SK-N-SH (cell line): ENCODE results near the gene USHBP1. TPM values are rescaled to one million over a fixed set of nuclear protein-coding genes. Genes with fewer than 3 reads are reported as not detected.

Experiments
- CTCF ChIA-PET: fragments of 300-600, 350-600 bp; formaldehyde crosslinking; extraction: SDS; loops from one replicate; lab custom pipeline; 2021; lab: Yijun Ruan, JAX
- POLR2A ChIA-PET: fragments of 350-600 bp; sonication (Branson Sonifier 250); formaldehyde crosslinking; extraction: SDS; loops from one replicate; lab custom pipeline; 2020; ENCODE audit warnings: antibody characterized with exemption, inconsistent platforms; lab: Yijun Ruan, JAX
- DNase-seq: peaks from one replicate; pipeline ENCODE4 v3.0.0; 2012
- H2AFZ ChIP-seq: fragments of 200-600 bp; sonication (generic); 2 replicates; pipeline ENCODE4 v1.8.1; 2016; ENCODE audit warnings: antibody characterized with exemption, mild to moderate bottlenecking, low read depth
- H3F3A ChIP-seq: fragments of 200-600 bp; sonication (generic); replicated peaks from 2 replicates; pipeline ENCODE3; 2016; ENCODE audit warnings: antibody characterized with exemption, mild to moderate bottlenecking; ENCODE audit not compliant: insufficient read depth
- H3K27ac ChIP-seq, 2 experiments: fragments of 200-500 bp in 1 of 2; fragments of 200-600 bp in 1 of 2; sonication (Bioruptor generic) in 1 of 2; sonication (generic), shearing (Covaris generic) in 1 of 2; 2 replicates each; pipeline versions ENCODE4 v1.5.1 to v1.6.1; 2014 to 2016; ENCODE audit warnings: low read depth in 2 of 2, inconsistent platforms in 1 of 2, low read length in 1 of 2, mild to moderate bottlenecking in 1 of 2, mixed read lengths in 1 of 2
- H3K27me3 ChIP-seq: fragments of 200-600 bp; sonication (generic), shearing (Covaris generic); 2 replicates; pipeline ENCODE4 v1.6.1; 2016; ENCODE audit warnings: mixed run types; ENCODE audit not compliant: insufficient read depth
- H3K36me3 ChIP-seq, 2 experiments: fragments of 200-500 bp in 1 of 2; fragments of 200-600 bp in 1 of 2; sonication (Bioruptor generic) in 1 of 2; sonication (generic) in 1 of 2; replicated peaks in 1 of 2; 2 replicates each; pipeline versions ENCODE3 to v1.5.1; 2014 to 2016; ENCODE audit warnings: low read length in 1 of 2, mild to moderate bottlenecking in 1 of 2; ENCODE audit not compliant: insufficient read depth in 2 of 2, control insufficient read depth in 1 of 2
- H3K4me1 ChIP-seq, 2 experiments: fragments of 200-500 bp in 1 of 2; fragments of 200-600 bp in 1 of 2; sonication (Bioruptor generic) in 1 of 2; sonication (generic), shearing (Covaris generic) in 1 of 2; 2 replicates each; pipeline versions ENCODE4 v1.5.1 to v1.6.1; 2014 to 2016; ENCODE audit warnings: low read depth in 1 of 2, low read length in 1 of 2, mixed run types in 1 of 2; ENCODE audit not compliant: insufficient read depth in 2 of 2, control insufficient read depth in 1 of 2
- H3K4me2 ChIP-seq: fragments of 200-600 bp; sonication (generic), shearing (Covaris generic); 2 replicates; pipeline ENCODE4 v1.6.1; 2017; ENCODE audit warnings: mixed run types
- H3K4me3 ChIP-seq, 2 experiments: fragments of 200-500 bp in 1 of 2; fragments of 200-600 bp in 1 of 2; sonication (Bioruptor generic) in 1 of 2; sonication (generic), shearing (Covaris generic) in 1 of 2; 2 replicates each; pipeline versions ENCODE4 v1.5.1 to v1.8.1; 2014 to 2016; ENCODE audit warnings: low read depth in 2 of 2, inconsistent platforms in 1 of 2, low read length in 1 of 2, mild to moderate bottlenecking in 1 of 2, mixed read lengths in 1 of 2, moderate library complexity in 1 of 2
- H3K79me2 ChIP-seq: fragments of 200-600 bp; sonication (generic); 2 replicates; pipeline ENCODE4 v1.8.1; 2017; ENCODE audit warnings: mild to moderate bottlenecking; ENCODE audit not compliant: insufficient read depth
- H3K9ac ChIP-seq: fragments of 200-600 bp; sonication (generic); 2 replicates; pipeline ENCODE4 v1.6.1; 2017; ENCODE audit warnings: mixed run types
- H3K9me2 ChIP-seq: fragments of 200-600 bp; sonication (generic); 2 replicates; pipeline ENCODE4 v1.6.1; 2017; ENCODE audit warnings: mixed run types
- H3K9me3 ChIP-seq: fragments of 200-600 bp; sonication (generic); 2 replicates; pipeline ENCODE4 v1.6.1; 2017; ENCODE audit warnings: mixed run types, mild to moderate bottlenecking, moderate library complexity
- H4K20me1 ChIP-seq: fragments of 200-600 bp; sonication (generic); 2 replicates; pipeline ENCODE4 v1.6.1; 2017; ENCODE audit warnings: mild to moderate bottlenecking, mixed run types; ENCODE audit not compliant: insufficient read depth
- CHD2 ChIP-seq: fragments of 150-350 bp; IDR thresholded peaks from 2 replicates; pipeline ENCODE4 v1.6.1; 2018; ENCODE audit warnings: low read length; ENCODE audit not compliant: partially characterized antibody
- ELF1 ChIP-seq: IDR thresholded peaks from 2 replicates; pipeline ENCODE4 v1.4.0; 2012
- FOXJ3 ChIP-seq: sonication (generic); formaldehyde crosslinking; IDR thresholded peaks from 2 replicates; pipeline ENCODE4 v1.5.1; 2020; ENCODE audit warnings: mild to moderate bottlenecking, missing genetic modification reagents
- GABPA ChIP-seq: IDR thresholded peaks from 2 replicates; pipeline ENCODE4 v1.4.0; 2012; ENCODE audit warnings: low read depth, mild to moderate bottlenecking
- GATA2 ChIP-seq: sonication (generic); formaldehyde crosslinking; IDR thresholded peaks from 2 replicates; pipeline ENCODE4 v1.5.0; 2020; ENCODE audit warnings: mild to moderate bottlenecking, missing genetic modification reagents
- MEF2A ChIP-seq: IDR thresholded peaks from 2 replicates; pipeline ENCODE4 v1.4.0; 2012; ENCODE audit warnings: low read depth, borderline replicate concordance
- RFX5 ChIP-seq: IDR thresholded peaks from 2 replicates; pipeline ENCODE4 v1.6.1; 2012; ENCODE audit warnings: mild to moderate bottlenecking, improper control_type of control experiment, low read length
- RXRA ChIP-seq: IDR thresholded peaks from 2 replicates; pipeline ENCODE4 v1.4.0; 2012; ENCODE audit warnings: low read depth, mild to moderate bottlenecking, borderline replicate concordance
- TEAD4 ChIP-seq: IDR thresholded peaks from 2 replicates; pipeline ENCODE4 v1.4.0; 2012; ENCODE audit warnings: mild to moderate bottlenecking, borderline replicate concordance; ENCODE audit not compliant: insufficient read depth
- YY1 ChIP-seq: IDR thresholded peaks from 2 replicates; pipeline ENCODE4 v1.4.0; 2012; ENCODE audit warnings: low read depth, mild to moderate bottlenecking
- WGBS: methylation state at CpG from one replicate; pipeline ENCODE4 v1.1.6; 2017; ENCODE audit warnings: low lambda C conversion rate; 5-methylcytosine and 5-hydroxymethylcytosine counted together
- polyA plus RNA-seq, 3 experiments: library from polyadenylated mRNA; depleted of rRNA; stranded (reverse); fragments of >200 nt; gene quantifications; 2 replicates each; pipeline ENCODE4 v1.2.3, GENCODE V29; 2012
- TF ChIP-seq, protein P1 (sequence below): fragments of 200-600 bp; sonication (generic); IDR thresholded peaks from 2 replicates; pipeline ENCODE4 v1.6.1; 2017; ENCODE audit warnings: antibody characterized with exemption, mild to moderate bottlenecking, moderate library complexity
- TF ChIP-seq, protein P2 (sequence below): IDR thresholded peaks from 2 replicates; pipeline ENCODE4 v1.4.0; 2012; ENCODE audit warnings: low read depth
- TF ChIP-seq, protein P3 (sequence below): IDR thresholded peaks from 2 replicates; pipeline ENCODE4 v1.4.0; 2012; ENCODE audit warnings: low read depth, borderline replicate concordance
- TF ChIP-seq, protein P4 (sequence below): IDR thresholded peaks from 2 replicates; pipeline ENCODE4; 2012

The USHBP1 gene
- polyA plus RNA-seq, 1 of the 3 experiments (the other 2 are of a cell fraction) = 0.03 TPM

DNA sequence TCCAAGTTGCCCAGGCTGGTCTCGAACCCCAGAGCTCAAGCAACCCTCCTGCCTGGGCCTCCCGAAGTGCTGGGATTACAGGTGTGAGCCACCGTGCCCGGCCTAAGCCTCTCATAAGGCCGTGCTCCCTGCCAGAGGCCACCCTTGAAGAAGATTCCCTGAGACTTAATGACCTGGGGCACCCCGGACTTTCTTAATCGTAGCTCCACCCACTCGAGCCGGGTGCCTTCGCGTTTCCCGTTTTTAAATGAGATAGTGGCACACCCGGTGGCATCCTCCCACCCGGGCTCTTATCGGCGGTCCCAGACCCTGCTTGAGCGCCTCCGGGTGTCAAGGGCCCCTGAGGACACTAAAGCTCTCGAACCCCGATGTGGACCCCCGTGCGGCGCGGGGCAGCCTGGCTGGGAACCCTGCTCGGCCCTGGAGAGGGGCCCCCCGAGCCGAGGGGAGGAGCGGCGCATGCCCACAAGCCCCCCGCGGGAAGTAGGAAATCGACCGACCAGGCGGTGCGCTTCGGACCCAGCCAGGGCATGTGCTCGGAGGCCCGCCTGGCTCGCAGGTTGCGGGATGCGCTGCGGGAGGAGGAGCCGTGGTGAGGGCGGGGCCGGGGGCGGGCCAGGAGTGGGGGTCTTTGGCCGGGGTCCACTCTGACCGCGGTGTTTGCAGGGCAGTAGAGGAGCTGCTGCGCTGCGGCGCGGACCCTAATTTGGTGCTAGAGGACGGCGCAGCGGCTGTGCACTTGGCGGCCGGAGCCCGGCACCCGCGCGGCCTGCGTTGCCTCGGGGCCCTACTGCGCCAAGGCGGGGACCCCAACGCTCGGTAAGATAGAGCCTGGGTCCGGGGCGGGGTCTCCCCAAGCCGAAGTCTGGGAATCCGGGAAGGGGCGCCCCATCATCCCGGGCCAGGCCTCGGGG lies 17.1 kb upstream of the USHBP1 start, which contains the start of gene ANKLE1 (continued):
- TF ChIP-seq, protein P1, sequence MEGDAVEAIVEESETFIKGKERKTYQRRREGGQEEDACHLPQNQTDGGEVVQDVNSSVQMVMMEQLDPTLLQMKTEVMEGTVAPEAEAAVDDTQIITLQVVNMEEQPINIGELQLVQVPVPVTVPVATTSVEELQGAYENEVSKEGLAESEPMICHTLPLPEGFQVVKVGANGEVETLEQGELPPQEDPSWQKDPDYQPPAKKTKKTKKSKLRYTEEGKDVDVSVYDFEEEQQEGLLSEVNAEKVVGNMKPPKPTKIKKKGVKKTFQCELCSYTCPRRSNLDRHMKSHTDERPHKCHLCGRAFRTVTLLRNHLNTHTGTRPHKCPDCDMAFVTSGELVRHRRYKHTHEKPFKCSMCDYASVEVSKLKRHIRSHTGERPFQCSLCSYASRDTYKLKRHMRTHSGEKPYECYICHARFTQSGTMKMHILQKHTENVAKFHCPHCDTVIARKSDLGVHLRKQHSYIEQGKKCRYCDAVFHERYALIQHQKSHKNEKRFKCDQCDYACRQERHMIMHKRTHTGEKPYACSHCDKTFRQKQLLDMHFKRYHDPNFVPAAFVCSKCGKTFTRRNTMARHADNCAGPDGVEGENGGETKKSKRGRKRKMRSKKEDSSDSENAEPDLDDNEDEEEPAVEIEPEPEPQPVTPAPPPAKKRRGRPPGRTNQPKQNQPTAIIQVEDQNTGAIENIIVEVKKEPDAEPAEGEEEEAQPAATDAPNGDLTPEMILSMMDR = no peak

DNA sequence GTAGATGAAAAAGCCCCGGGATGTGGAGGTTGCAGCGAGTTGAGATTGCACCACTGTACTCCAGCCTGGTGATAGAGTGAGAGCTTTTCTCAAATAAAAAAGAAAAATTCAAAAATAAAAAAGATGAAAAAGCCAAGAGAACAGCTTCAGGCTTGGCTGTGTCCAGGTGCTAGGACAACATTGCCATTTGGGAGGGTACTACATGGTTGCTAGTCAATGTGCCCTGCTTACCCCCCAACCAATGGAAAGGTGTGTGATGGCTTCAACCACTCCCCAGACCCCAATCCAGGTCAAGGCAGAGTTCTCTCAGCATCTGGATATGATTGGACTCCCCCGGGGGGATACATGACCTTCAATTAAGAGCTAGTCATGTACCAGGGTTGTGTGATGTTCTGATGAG lies 14.9 kb upstream of the USHBP1 start:
- WGBS = 65% methylated on average over 3 of the region's 3 CpGs
- peak; percentile 51 for DNase-seq
- POLR2A ChIA-PET = interaction anchor here (1.2 to 3.5 kb wide), 3 partner anchors 12 to 64 kb away, joined by 3 to 16 read pairs (median 4); partner anchors contain the start of genes BABAM1 and USE1
- Histone ChIP-seq H4K20me1 (no peaks in the 10 kb centered on the region), H3K27me3 (no peaks in the 10 kb centered on the region), H3K27ac (no peak overlapping the region), H3K79me2 (no peaks in the 10 kb centered on the region), H2AFZ (no peak overlapping the region), H3K9me3 (no peaks in the 10 kb centered on the region), H3F3A (peaks cover 19% of the 10 kb centered on the region), H3K9ac (no peak overlapping the region), H3K36me3 (peaks cover 8 to 13% of the 10 kb centered on the region in 2 experiments), H3K4me2 (no peak overlapping the region), H3K4me3 (no peak overlapping the region), H3K9me2 (no peaks in the 10 kb centered on the region), H3K4me1 (peaks cover 0 to 2% of the 10 kb centered on the region in 2 experiments; a peak in 1 of 4 replicates)
- CTCF ChIA-PET = interaction anchor here (0.6 to 3.0 kb wide), 3 partner anchors 12 to 73 kb away, joined by 3 to 11 read pairs (median 4); partner anchors contain the start of gene BABAM1
- no peak for TF ChIP-seq RXRA
- TF ChIP-seq, protein P2, sequence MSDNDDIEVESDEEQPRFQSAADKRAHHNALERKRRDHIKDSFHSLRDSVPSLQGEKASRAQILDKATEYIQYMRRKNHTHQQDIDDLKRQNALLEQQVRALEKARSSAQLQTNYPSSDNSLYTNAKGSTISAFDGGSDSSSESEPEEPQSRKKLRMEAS = no peak
- TF ChIP-seq RFX5 = no peak
- TF ChIP-seq GATA2 = no peak
- TF ChIP-seq YY1 = no peak
- no peak for TF ChIP-seq TEAD4
- TF ChIP-seq, protein P3, sequence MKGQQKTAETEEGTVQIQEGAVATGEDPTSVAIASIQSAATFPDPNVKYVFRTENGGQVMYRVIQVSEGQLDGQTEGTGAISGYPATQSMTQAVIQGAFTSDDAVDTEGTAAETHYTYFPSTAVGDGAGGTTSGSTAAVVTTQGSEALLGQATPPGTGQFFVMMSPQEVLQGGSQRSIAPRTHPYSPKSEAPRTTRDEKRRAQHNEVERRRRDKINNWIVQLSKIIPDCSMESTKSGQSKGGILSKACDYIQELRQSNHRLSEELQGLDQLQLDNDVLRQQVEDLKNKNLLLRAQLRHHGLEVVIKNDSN = no peak
- TF ChIP-seq ELF1 = no peak
- TF ChIP-seq FOXJ3 = no peak
- no peak for TF ChIP-seq GABPA
- TF ChIP-seq, protein P4, sequence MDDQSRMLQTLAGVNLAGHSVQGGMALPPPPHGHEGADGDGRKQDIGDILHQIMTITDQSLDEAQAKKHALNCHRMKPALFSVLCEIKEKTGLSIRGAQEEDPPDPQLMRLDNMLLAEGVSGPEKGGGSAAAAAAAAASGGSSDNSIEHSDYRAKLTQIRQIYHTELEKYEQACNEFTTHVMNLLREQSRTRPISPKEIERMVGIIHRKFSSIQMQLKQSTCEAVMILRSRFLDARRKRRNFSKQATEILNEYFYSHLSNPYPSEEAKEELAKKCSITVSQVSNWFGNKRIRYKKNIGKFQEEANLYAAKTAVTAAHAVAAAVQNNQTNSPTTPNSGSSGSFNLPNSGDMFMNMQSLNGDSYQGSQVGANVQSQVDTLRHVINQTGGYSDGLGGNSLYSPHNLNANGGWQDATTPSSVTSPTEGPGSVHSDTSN = no peak
- no peak for TF ChIP-seq CHD2
- no peak for TF ChIP-seq MEF2A
